Liver (tissue), 9 donors: ENCODE data around the gene DGKD. TPM values are rescaled to one million over a fixed set of nuclear protein-coding genes. Genes with fewer than 3 reads are reported as not detected.

Experiments
- DNase-seq: peaks from one replicate; pipeline ENCODE4 v3.0.0-alpha.2; 2017; ENCODE audit warnings: low spot score
- H3K27ac ChIP-seq, 2 donors: one replicate each; pipeline ENCODE4 v1.7.0; 2013; ENCODE audit warnings: inconsistent platforms in 2 of 2, low read length in 2 of 2, control low read depth in 1 of 2, low read depth in 1 of 2, mild to moderate bottlenecking in 1 of 2
- H3K27me3 ChIP-seq, 4 donors: one replicate each; pipeline versions ENCODE4 v1.6.1 to v1.7.0; 2013; ENCODE audit warnings: low read length in 3 of 4, inconsistent platforms in 1 of 4, mild to moderate bottlenecking in 1 of 4, moderate library complexity in 1 of 4; ENCODE audit not compliant: control insufficient read depth in 4 of 4, insufficient read depth in 4 of 4
- H3K36me3 ChIP-seq, 4 donors: one replicate each; pipeline versions ENCODE4 v1.6.1 to v1.7.0; 2013; ENCODE audit warnings: low read length in 3 of 4, mild to moderate bottlenecking in 3 of 4, low read depth in 1 of 4, moderate library complexity in 1 of 4; ENCODE audit not compliant: control insufficient read depth in 4 of 4, insufficient read depth in 3 of 4
- H3K4me1 ChIP-seq, 4 donors: one replicate each; pipeline versions ENCODE4 v1.6.1 to v1.7.0; 2013; ENCODE audit warnings: low read length in 3 of 4, mild to moderate bottlenecking in 3 of 4, moderate library complexity in 1 of 4; ENCODE audit not compliant: control insufficient read depth in 4 of 4, insufficient read depth in 4 of 4
- H3K4me3 ChIP-seq, 3 donors: one replicate each; pipeline versions ENCODE4 v1.6.1 to v1.7.0; 2013; ENCODE audit warnings: low read length in 3 of 3, control low read depth in 1 of 3, low read depth in 1 of 3, mild to moderate bottlenecking in 1 of 3
- H3K9ac ChIP-seq, 2 donors: one replicate each; pipeline ENCODE4 v1.7.0; 2013; ENCODE audit warnings: low read length in 2 of 2, mild to moderate bottlenecking in 2 of 2, moderate library complexity in 2 of 2, control low read depth in 1 of 2, low read depth in 1 of 2
- H3K9me3 ChIP-seq, 4 donors: one replicate each; pipeline versions ENCODE4 v1.6.1 to v1.7.0; 2013; ENCODE audit warnings: low read length in 3 of 4; ENCODE audit not compliant: control insufficient read depth in 4 of 4
- ATF3 ChIP-seq: IDR thresholded peaks from 2 replicates; pipeline ENCODE4 v1.6.1; 2016; ENCODE audit warnings: antibody characterized with exemption
- CTCF ChIP-seq: fragments of 150-350 bp; IDR thresholded peaks from 2 replicates; pipeline ENCODE4 v1.5.1; 2017; ENCODE audit warnings: improper control_type of control experiment, low read depth, low read length; ENCODE audit not compliant: missing input control
- FOXA1 ChIP-seq: IDR thresholded peaks from 2 replicates; pipeline ENCODE4 v1.6.1; 2016; ENCODE audit warnings: antibody characterized with exemption
- HNF4A ChIP-seq, 2 donors: conservative IDR thresholded peaks; 2 replicates each; pipeline ENCODE4 v1.6.1; 2016; ENCODE audit warnings: antibody characterized with exemption in 2 of 2, mild to moderate bottlenecking in 2 of 2
- HNF4G ChIP-seq: IDR thresholded peaks from 2 replicates; pipeline ENCODE4 v1.6.1; 2016; ENCODE audit warnings: antibody characterized with exemption
- MAX ChIP-seq: IDR thresholded peaks from 2 replicates; pipeline ENCODE4 v1.6.1; 2016; ENCODE audit warnings: antibody characterized with exemption
- NR2F2 ChIP-seq: IDR thresholded peaks from 2 replicates; pipeline ENCODE4 v1.6.1; 2016; ENCODE audit warnings: antibody characterized with exemption
- RAD21 ChIP-seq, 2 donors: IDR thresholded peaks; 2 replicates each; pipeline ENCODE4 v1.6.1; 2016; ENCODE audit warnings: antibody characterized with exemption in 2 of 2, mild to moderate bottlenecking in 2 of 2
- RXRA ChIP-seq, 2 donors: IDR thresholded peaks; 2 replicates each; pipeline ENCODE4 v1.6.1; 2017 to 2018; ENCODE audit warnings: antibody characterized with exemption in 2 of 2, mild to moderate bottlenecking in 1 of 2
- SP1 ChIP-seq: IDR thresholded peaks from 2 replicates; pipeline ENCODE4 v1.6.1; 2018; ENCODE audit warnings: antibody characterized with exemption, mild to moderate bottlenecking
- YY1 ChIP-seq: IDR thresholded peaks from 2 replicates; pipeline ENCODE4 v1.6.1; 2016; ENCODE audit warnings: antibody characterized with exemption, mild to moderate bottlenecking
- WGBS: extraction: QIAGEN DNeasy Blood & Tissue Kit; methylation state at CpG from one replicate; pipeline ENCODE4 v1.1.7; 2013; 5-methylcytosine and 5-hydroxymethylcytosine counted together
- polyA plus RNA-seq, 2 donors: library from polyadenylated mRNA; stranded (reverse) in 1 of 2; unstranded in 1 of 2; fragments of 200-250 nt in 1 of 2; fragments of >200 nt in 1 of 2; fragmentation: Nextera tagmentation in 1 of 2; extraction: Ambion mirVana in 1 of 2; gene quantifications; one replicate each; pipeline versions ENCODE4 v1.2.1 to v1.2.3, GENCODE V29; 2013 to 2015
- total RNA-seq, 2 donors: library from RNA; depleted of rRNA; stranded (reverse); fragments of >200 nt; gene quantifications; one replicate each; pipeline ENCODE4 v1.2.3, GENCODE V29; 2014
- donor health status: healthy.
- donor health status: healthy.
- donor health status: healthy.
- donor health status: healthy.
- donor health status: healthy.

The DGKD gene
- total and polyA plus RNA-seq, 4 donors, result 4.8 to 16.4 (median 8.2) TPM

- peaks cover 0 to 1% (median 0%) of the 10 kb centered on the region in 4 donors for H3K36me3 ChIP-seq
- 95% methylated on average over 6 of the region's 6 CpGs for WGBS
- H3K27me3 ChIP-seq, result no peaks in the 10 kb centered on the region
- no peaks in the 10 kb centered on the region for H3K9me3 ChIP-seq
- no peak overlapping the region for H3K9ac ChIP-seq
- DNase-seq, result no peak
- H3K27ac ChIP-seq, result no peak overlapping the region
- TF ChIP-seq MAX (no peak), HNF4G (no peak), NR2F2 (no peak), ATF3 (no peak)
- peaks cover 1 to 18% (median 12%) of the 10 kb centered on the region in 4 donors for H3K4me1 ChIP-seq
- no peak overlapping the region for H3K4me3 ChIP-seq
These were observed 24.7 kb downstream of the DGKD start for GRCh38 chr2:233379034-233379433.

- Histone ChIP-seq H3K27me3 (no peaks in the 10 kb centered on the region), H3K9ac (no peak overlapping the region), H3K4me3 (no peak overlapping the region), H3K27ac (no peak overlapping the region), H3K9me3 (no peaks in the 10 kb centered on the region), H3K4me1 (peaks cover 1 to 18% (median 13%) of the 10 kb centered on the region in 4 donors), H3K36me3 (peaks cover 0 to 1% (median 0%) of the 10 kb centered on the region in 4 donors)
- DNase-seq, result no peak
- 90% methylated on average over 1 of the region's 1 CpG for WGBS
- no peak for TF ChIP-seq HNF4G
- TF ChIP-seq FOXA1, result no peak
- TF ChIP-seq ATF3, result no peak
- TF ChIP-seq RAD21 (IDR thresholded peaks at IDR 0.05), result no peak
- no peak for TF ChIP-seq SP1
- TF ChIP-seq RXRA (IDR thresholded peaks at IDR 0.05), result no peak
These were observed 25.1 kb downstream of the DGKD start for GRCh38 chr2:233379441-233379840.

- Histone ChIP-seq H3K4me1 (peaks cover 1 to 23% (median 14%) of the 10 kb centered on the region in 4 donors), H3K36me3 (peaks cover 0 to 1% (median 0%) of the 10 kb centered on the region in 4 donors), H3K27ac (no peak overlapping the region), H3K9ac (no peak overlapping the region), H3K27me3 (no peaks in the 10 kb centered on the region), H3K4me3 (no peak overlapping the region), H3K9me3 (no peaks in the 10 kb centered on the region)
- no peak for TF ChIP-seq CTCF
- TF ChIP-seq MAX, result no peak
- TF ChIP-seq NR2F2, result no peak
- no peak for TF ChIP-seq YY1
- no peak for TF ChIP-seq HNF4A (conservative IDR thresholded peaks at IDR 0.05)
- 91% methylated on average over 13 of the region's 13 CpGs for WGBS
- DNase-seq, result no peak
These were observed 26.0 kb downstream of the DGKD start for GRCh38 chr2:233380132-233380895.
